T follicular helper cell (primary cell): Measurements from ENCODE around the gene CACNA1S.
A peak's percentile ranks its signal among the peaks of the same experiment; 100 is the strongest.

Source experiments
- DNase-seq: peaks from one replicate; pipeline ENCODE4 v3.0.0-alpha.2; 2020; ENCODE audit warnings: low read depth

The CACNA1S gene

DNA sequence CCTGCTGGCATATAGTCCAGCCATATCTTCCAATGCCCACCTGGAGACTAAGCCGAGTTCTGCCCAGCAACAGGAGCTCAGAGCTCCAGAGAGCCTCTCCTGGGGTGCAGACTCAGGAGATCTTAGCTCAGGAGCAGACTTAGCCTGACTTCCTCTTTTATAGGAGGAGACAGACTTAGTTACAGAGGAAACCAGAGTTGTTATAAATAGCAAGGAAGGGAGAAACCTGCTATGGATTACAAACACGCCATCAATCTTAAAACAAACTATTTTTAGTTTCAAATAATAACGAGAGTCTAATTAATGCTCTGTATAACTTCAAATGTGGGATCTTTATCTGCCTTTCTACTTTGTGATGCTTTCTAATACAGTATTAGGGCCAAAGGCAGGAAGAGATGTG lies 85.4 kb downstream of the CACNA1S start:
- no peak for DNase-seq

DNA sequence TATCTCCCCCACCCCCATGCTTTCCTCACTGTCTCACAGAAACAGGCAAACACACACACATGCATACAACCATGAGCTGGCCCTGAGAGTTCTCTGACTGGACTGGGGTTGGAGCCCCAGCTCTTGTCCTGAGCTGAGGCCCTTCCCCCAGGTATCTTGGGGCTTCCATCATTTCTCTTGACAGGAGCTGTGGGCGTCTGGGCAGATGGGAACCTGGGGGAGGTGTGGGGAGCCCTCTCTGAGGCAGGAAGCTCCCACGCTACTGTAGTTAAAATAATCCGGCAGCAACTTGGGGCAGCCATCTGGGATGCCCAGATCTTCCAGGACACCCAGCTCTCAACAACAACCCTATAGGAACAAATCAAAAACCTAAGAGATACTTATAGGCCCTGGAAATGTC lies 86.0 kb downstream of the CACNA1S start:
- no peak for DNase-seq

DNA sequence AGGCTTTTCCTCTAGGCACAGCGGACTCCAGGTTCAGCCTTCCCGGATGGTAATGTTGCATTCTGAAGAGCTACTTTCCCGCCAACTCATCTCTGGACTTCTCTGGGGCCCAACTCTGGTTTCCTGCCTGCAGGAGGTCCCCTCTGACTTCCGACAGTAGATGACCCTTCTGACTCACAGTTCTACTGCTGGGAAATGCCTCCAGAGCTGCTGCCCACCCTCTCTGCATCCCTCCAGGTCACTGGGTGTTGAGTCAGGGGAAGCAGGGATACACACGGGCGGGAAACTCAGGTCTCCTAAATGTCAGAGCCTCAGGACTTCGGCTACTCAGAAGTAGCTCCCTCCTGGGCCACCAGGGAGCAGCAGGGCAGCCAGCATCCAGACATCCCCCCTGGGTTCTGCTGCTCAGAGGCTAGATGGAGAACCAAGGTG lies 86.6 kb downstream of the CACNA1S start:
- DNase-seq, result no peak

DNA sequence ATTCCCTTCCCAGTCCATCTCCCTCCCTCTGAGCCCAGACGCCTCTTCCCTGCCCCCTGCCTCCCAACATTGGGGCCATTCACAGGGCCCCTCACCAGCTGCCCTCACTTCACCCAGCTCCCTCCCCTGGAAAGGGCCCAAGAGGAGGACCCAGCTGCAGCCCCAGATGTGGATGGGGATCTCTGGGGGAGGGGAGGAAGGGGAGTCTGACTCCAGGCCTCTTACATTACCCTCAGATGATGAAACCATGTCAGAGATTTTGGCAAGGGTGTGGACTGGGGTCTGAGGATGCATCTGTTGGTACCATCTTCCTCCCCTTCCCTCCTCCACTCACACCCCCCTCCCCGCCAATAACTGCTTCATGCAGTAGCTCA lies 87.6 kb downstream of the CACNA1S start:
- DNase-seq, result no peak

DNA sequence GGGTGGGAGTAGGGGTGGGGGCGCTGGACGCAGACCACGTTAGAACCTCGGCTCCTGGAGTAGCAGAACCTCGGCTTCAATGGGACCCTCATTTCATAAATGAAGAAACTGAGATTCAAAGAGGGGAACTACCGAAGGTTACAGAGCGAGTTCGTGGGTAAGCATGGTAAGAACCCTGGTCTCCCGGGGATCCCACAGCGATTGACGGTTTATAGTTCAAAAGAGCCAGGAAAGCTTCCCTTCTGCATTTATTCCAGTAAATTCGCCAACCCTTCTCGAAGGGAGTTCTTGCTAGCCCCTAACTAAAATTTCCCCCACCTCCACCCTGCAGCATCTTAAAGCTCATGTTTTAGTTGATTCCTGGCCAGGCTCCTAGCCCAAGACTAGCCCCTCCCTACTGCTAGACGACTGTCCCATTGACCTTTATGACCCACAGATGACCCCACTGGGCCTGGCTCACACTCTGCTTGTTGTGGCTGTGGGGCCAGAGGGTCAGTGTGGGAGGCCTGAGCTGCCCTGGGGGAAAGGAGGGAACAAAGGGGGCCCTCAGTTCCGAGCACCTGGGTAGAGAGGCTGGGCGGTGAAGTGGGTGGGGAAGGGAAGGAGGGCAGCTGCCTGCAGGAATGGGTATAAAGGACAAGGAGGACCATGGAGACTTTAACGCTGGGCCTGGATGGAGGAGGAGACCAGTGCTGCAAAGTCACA lies 88.2 kb downstream of the CACNA1S start:
- no peak for DNase-seq

DNA sequence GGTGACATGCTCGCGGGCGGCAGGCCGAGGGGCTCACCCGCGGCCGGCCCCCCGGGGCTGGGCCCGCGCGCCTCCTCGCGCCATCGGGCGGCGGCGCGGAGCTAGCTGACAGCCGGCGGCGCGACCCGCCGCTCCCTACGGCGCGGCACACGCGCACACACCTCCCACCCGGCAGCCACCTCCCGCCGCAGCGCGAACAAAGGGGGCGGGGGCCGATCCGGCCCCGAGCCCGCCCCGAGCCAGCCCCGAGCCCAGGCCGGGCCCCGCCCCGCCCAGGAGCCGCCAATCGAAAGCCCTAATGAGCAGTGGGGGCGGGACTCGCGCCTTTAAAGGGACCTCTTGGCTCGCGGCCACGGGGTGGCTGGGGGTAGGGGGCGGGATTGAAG lies 88.7 kb downstream of the CACNA1S start, which contains the start of gene KIF21B:
TSS of gene KIF21B (minus strand) at position 198 of the 386 bp plus-strand sequence. CDS start 331 bp downstream, outside the sequence.
- peak; percentile 88 for DNase-seq

DNA sequence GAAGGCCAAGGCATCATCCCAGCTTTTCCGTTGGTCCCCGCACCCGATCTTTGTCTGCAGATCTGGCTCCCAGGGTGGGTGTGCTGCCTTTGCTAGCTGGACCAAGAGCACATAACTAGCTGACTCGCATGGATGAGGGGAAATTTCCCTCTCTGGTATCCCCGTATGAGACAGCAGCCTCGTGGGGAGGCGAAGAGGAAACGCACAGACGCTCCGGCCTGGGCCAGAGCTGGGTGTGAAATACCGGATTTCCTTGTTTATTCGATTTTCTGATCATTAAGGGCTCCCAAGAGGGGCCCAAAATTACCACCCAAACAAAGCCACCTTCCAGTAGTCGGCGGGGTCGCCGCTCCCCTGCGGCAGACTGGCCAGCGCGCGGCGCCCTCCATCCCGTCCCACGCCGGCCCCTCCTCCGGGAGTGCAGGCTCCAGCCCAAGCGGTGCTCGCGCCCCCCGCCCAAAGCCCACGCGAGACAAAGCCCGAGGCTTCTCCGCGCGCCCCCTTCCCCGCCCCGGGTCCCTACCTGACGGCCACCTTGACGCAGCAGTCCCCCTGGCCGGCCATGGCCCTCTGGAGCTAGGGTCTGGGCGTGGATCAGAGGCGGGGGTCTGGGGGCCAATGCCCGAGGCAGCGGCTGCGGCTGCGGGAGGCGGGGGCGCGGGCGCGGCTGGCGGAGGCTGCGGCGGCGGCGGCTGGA lies 89.3 kb downstream of the CACNA1S start:
- no peak for DNase-seq

DNA sequence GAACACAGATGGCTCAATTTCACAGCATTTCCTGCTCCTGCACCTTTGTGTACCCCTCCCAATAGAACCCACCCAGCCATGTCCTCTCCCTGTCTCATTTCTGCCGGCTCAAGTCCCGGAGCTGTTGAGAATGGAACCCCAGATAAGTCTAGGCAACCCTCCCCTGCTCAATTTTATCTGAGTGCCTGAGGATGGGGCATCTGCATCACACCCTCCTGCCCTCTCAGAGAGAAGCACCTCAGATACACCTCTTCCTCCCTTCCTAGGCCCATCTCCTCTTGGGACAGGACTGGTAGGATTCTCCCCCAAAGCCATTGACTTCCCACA lies 89.8 kb downstream of the CACNA1S start:
- DNase-seq, result no peak

DNA sequence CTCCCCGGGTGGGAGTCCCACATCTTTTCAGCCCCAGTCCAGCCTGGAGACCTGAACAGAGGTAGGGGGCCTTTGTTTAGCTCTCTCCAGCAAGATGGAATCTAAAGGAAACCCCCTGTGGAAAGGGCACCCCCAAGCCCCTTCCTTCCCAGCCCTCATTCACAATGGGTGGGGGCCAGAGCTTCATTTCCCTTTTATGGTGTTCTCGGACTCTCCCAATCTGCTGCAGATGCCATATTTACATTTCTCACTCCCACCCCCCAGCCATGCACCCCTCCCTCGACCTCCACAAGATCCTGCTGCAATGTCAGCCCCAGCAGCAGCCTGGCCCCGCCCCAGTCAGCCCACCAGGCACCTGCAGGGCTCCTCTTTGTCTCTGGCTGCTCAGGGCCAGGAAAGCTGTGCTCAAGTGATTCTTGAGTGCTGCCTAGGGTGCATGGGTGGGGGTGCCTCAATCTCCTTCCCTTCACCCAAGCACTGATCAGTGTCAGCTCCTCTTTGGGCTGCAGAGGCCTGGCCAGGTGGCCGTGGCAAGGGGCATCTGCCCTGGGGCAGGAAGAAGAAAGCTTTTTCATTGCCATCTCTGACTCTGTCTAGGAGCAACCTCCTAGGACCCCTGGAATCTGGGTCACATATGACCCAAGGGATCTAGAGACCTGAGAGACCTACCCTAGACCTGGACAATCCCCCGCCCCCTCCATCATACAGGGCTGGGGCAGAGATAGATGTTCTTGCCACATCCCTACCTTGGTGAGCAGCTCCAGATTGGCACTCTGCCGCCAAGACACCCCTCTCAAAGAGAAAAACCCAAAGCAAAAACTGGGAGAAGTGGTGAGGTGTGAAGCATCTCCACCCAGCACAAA lies 90.4 kb downstream of the CACNA1S start:
- DNase-seq, result no peak

DNA sequence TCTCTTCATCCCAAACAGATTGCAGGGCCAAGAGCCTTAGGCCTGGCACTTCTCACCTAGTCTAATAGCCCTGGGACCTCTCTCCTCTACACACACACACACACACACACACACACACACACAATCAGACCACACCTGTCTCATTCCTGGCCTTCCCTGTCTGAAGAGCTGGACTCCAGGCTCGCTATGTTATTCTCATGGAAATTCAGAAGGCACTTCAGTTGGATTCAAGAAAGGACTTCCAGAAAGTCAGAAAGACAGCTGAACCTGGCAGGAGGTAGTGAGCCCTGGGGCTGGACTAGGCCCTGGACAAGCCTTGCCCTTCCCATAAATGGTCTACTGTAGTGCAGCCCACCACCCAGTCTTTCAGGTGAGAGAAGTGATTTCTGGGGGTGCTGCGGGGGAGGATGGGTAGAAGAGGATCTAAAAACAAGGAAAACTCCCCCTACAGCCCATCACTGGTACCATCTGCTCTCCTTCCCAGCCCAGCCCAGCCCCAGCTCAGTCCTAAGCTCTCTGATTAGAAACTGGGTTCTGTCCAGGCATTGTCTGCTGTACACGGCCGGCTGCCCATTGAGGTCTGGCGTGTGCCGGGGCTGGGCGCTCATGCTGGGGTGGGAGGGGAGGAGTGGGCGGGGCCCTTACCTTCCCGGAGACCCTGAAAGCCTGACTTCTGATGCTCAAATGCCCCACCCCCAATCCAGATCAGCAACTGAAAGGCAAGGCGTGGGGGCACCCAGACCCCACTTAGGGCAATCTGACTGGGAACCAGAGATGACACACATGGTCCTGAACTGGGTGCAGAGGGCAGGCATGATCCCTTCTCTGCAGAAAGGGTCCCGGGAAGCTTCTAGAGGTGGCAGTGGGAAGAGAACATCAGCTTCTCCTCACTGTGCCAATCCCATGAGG lies 91.3 kb downstream of the CACNA1S start:
- no peak for DNase-seq

DNA sequence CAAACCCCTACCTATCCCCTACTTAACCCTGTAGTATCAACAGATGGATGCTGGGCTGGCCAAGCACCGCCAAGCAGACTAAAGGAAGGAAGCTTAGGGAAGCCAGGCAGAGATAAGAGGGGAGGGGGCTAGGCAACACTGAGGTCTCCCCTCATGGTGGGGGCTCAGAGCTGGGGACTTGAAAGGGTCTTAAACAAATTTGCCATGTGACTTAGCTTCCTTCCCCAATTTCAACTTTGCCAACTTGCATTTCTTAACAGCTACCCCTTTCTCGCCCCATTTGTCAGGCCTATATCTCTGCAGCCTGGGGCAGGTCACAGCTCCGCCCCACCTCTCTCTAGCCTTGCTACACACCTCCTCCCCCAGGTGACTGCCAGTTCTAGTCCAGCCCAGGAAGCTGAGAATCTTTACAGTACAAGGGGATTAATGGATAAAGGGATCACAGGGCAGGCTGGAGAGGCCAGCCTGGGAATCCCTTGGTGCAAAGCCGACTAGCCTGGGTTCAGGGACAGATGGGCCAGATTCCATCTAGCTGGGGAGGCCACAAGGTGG lies 92.1 kb downstream of the CACNA1S start:
- no peak for DNase-seq

DNA sequence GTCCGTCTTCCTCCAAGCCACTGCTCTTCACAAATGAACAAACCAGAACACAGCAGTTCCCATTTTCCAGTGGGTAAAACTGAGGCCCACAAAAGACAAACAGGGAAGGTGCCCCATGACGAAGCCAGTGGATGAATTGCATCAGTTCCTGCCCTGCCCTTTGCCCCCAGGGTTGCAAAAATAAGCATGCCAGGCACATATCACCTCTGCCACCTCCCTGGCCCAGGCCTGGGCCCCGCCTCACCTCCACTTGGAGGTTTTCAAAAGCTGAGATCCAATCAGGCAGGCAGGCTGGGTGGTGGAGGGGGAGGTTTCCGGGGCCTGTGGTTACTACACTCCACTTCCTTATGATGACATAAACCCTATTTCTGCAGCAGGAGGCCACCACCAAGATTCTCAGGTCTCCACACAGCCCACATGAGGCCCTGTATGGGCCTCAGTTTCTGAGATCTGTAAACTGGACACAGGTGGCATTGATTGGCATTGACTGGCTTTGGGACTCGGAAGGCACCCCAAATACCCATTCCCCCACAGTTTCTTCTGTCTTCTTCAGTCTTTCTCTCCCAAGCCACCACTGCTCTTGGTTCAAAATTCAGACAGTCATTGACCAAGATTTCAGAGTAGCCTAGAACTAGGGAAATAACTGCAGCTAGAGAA lies 92.8 kb downstream of the CACNA1S start:
- peak; percentile 84 for DNase-seq

DNA sequence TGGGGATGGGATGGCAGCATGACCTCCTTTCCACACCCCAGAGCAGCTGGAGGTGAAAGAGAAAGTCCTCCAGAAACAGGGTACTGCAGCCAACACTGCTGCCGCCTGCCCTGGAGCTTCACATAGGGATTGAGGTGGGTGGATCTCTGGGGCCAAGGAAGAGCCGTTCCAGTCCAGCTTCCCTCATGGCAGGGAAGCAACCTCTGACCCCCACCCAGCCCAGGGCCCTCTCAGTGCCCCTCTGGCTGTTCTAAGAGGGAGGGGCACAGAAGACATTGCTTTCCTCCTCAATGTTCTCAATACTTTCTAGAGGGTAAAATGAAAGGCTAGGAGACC lies 94.4 kb downstream of the CACNA1S start:
- no peak for DNase-seq

DNA sequence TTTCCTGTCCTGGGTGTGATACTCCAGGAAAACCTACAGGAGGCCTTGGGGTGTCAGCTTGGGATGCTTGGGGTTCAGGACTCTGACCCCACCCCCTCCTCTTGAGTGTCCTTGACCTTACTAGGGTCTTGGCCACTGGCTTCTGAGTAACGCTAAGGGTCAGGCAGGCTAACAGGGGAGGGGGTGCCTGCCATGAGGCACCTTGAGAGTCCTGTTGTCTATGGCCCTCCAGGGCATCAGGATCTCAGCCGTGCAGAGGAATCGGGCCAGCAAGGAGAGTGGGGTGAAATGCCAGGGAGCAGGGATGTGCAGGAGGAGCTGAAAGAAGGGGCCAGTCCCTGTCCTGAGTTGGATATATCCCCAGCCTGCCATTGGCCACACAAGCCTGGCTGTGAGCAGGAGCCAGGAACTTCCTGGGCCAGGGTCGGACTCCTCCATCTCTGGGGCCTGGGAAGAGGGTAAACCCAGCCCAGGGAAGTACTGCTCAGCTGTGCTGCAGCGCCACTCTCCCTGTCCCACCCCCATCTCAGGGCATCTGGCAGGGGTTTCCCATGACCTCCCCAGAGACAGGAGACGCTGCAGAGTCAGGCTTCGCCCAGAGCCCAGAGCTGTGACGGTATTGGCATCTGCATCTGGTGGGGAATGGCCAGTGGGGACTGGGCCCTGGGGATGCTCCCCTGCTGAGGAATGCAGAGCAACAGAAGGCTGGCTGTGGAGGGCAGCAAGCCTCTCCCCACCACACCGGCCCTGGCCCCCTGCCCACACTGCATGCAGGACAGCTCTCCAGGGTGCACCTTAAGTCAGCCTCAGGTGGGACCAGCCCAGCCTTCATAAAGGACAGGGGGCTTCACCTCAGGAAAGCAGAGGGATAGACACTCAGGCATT lies 95.0 kb downstream of the CACNA1S start:
- no peak for DNase-seq

DNA sequence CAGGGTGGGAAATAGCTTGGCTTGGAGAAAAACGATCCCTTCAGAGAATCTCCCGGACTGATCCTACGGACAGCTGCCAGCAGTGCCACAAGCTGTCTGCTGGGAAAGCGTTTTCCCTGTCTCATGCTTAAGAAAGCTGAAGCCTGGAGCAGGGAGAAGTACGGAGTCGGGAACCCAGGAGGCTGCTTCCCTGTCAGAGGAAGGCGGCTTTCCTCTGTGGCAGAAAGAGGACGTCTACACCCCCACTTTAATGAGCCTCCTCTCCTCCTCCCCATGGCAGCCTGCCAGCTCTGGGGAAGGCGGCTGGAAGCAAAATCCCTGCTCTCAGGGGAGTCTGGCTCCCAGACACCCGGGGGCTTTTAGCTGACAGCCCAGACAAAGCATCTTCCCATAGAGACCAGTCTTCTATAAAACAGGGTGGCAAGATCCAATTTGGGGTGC lies 96.0 kb downstream of the CACNA1S start:
- no peak for DNase-seq

DNA sequence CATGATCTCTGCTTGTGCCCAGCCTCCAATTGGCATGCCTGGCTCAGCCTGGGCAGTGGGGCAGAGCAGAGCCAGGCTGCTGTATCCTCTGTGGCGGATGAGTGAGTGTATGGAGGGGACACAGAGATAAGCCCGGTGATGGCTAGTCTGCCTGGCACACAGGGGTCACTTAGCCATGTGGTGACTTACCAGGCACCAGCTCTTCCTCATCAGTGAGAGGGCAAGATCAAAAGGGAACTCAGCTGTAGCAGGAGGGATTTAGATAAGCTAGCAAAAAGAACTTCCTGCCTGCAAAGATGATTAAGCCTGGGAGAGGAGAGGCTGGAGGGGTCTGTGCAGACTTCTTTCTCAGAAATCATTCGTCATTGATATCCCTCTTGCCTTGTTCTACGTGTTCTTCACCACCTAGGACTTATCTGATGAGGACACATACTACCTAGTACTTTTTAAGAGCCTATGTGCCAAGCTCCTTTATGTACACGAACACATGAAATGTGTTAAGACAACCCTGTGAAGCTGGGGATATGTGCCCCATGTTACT lies 96.6 kb downstream of the CACNA1S start:
- no peak for DNase-seq

DNA sequence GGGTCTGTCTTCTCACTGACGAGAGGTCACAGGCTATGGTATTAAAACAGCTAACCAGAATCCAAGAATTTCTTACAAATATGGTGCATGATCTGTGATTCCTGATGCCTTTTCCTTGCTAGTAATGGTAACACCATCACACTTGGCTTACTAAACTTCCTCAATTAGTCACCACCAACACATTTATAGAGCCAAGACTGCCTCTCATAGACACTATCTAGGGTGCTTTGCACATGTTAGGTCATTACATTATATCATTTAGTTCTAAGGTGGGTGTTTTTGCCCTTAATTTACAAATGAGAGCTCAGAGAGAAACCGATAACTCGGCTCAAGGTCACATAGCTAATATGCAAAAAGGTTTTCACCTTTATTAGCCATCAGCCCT lies 97.4 kb downstream of the CACNA1S start:
- no peak for DNase-seq

DNA sequence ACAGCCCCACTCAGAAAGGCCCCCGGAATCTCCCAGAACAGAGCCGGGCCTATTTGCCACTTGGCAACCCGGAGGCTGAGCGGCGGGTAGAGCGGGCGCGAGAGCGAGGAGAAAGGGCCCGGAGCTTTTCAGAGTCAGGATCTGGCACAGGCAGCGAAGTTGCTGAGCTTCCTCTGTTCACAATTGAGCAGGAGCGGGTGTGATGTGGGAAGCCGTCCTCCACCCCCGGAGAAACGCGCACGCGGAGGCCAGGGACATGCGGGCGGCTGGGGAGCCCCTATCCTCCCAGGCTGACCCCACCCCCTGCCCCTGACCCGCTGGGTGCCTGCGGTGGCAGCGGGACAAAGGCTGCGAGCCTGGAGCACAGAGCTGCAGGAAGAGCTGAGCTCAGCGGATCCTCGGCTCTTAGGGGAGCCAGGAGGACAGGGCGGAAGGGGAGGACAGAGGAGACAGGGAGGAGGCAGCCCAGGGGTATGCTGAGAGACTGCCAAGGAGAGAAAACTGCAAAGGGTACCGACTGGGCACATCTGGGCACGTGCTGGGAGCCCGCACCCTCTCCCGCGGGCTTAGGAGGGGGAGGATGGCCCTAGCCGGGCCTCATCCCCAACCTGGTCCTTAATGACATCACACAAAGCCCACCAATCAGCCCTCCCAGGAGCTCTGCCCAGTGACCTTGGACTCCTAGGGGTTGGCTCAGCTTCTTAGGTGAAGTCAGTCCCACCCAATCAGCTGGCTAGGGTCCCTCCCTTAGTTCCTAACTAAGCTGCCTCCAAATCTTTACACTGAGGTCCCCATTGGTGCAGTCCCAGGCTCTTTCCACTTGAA lies 98.0 kb downstream of the CACNA1S start:
- DNase-seq, result no peak

DNA sequence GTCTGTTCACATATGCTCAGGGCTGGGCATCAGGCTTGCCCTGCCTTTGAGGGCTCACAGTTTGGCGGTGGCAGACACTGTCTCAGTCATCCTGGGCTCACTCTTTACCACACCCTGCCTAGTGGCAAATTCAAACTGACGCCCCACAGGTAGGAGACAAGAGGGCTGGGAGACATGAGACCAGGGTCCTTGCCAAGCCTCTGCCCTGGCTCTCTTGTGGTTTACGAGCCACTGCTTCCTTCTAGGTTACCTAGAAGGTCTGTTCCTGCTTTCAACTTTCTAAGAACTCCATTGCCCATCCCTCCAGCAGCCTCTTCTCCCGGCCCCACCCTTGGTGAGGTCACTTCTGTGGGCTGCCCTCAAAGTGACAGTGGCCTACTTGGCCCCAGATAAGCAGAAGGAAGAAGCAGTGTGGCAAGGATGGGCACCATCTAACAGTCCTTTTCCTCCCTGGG lies 99.2 kb downstream of the CACNA1S start:
- DNase-seq, result no peak
